SIG-M5 treated with dmso at 0.1 percent for 504 hours (cell line): Measurements from ENCODE around the gene MUC6.
"Not testable (repeated sequence)": the region's sequence is repeated elsewhere in the genome, so short reads cannot be mapped to it uniquely, and the experiment has no call there.

Experiments
- DNase-seq: peaks from one replicate; lab custom pipeline; 2025; ENCODE audit not compliant: unreplicated experiment; lab: John Stamatoyannopoulos, UW

MUC6 gene

GRCh38 chr11:991711-992307, 44.7 kb downstream of the MUC6 start:
- no peak for DNase-seq

DNA sequence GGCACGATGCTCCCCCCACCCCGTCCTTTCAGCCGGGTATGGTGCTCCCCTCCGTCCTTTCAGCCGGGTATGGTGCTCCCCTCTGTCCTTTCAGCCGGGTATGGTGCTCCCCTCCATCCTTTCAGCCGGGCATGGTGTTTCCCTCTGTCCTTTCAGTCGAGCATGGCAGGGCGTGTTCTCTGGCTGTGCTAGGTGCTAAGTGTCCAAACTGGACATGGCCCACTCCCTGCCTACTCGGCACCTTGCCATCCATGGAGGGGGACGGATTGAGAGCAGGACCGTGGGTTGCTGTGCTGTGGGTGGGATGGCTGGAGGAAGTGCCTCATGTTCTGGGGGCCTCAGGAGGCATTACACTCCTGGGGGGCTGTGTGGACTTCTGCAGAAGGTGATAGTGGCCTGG, 45.5 kb downstream of the MUC6 start:
- no peak for DNase-seq

GRCh38 chr11:990101-990500, 46.4 kb downstream of the MUC6 start:
- DNase-seq, result no peak

DNA sequence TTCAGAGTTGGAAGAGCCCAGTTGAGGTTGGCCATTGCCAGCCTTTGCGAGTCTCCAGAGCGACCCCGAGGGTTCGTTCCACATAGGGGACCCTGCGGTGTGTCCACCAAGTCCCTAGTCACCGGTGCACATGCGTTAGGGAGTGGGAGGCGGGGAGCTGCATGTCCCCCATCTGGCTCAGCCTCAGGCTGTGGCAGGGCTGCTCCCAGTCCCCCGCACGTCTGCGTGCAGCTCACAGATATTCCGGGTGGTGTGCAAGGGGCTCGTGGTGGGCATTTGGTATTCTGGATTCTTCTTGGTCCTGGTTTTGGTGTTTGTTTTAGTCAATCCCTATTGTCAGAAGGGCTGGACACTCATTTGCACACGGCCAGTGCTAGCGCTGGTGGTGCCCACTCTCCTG, 48.8 kb downstream of the MUC6 start:
- no peak for DNase-seq

- no peak for DNase-seq
Observed at GRCh38 chr11:986952-987305, 49.6 kb downstream of the MUC6 start.

GRCh38 chr11:986270-986951, 50.1 kb downstream of the MUC6 start:
- DNase-seq, result no peak

- no peak for DNase-seq
Observed at GRCh38 chr11:985848-986247, 50.7 kb downstream of the MUC6 start.

- no peak for DNase-seq
Observed at GRCh38 chr11:985406-985805, 51.1 kb downstream of the MUC6 start.

- no peak for DNase-seq
Observed at GRCh38 chr11:984546-984945, 52.0 kb downstream of the MUC6 start.

DNA sequence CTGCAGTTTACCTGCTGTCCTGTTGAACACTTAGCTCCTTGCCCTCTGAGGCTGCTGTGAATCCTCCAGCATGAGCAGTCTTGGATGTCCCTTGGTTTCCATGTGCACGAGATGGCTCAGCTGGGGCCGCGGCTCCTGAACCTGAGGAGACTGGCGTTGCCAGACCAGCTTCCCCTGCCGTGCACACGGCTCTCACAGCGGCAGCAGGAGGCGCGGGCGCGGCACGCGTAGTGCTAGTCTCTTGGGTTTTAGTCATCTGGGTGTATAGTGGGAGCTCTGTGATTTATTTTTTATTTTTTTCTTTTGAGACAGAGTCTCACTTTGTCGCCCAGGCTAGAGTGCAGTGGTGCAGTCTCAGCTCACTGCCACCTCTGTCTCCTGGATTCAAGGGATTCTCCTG, 54.8 kb downstream of the MUC6 start:
- DNase-seq, result no peak

GRCh38 chr11:980438-981357, 55.8 kb downstream of the MUC6 start:
- DNase-seq, result no peak

DNA sequence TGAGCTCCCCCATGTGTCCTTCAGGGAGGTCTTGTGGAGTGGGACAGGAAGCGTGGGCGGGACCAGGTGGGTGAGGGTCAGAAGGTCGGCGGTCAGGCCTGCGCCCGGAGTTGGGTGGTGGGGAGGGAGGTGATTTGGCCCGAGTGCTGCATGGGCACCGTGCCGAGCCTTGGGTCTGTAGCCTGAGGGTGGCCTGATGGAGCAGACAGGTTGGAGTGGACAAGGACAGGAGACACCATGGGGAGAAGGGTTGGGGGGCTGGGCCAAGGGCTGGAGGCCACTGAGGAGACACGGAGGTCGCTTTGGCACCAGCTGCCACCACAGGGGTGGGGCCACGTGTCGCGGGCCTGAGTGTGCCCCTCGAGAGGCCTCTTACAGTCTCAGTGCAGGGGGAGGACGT, 57.7 kb downstream of the MUC6 start:
- DNase-seq, result no peak

GRCh38 chr11:977830-978720, 58.4 kb downstream of the MUC6 start:
- no peak for DNase-seq

DNA sequence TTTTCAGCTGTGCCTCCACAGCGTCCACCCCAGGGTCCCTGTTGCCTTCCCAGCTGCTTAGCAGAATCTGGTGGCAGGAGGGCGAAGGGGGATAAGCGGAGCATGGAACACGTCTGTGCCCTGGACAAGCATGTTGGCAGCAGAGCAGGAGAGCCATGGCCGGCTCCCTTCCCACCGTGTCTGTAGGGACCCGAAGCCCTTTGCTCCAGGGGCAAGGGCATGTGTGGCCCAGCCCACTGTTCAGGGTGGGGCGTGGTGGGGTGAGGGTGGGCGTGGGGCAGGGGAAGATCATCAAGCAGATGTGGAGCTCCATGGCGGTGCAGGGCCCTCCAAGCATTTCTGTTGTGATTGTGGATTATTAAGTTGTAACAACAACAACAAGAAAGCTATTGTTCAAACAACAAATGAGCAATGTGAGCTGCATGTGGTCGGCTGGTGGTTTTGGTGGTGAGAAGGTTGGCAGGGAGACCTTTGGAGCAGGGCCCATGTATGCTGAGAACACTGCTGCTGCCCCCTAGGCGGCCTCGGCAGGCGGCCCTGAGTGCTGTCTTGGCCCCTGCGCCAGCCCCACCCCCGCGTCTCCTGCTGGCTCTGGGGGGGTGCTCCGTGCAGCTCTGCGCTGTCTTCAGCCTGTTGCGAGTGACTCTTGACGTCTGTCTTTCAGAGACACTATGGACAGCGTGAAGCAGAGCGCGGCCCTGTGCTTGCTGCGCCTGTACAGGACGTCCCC, 59.9 kb downstream of the MUC6 start:
- DNase-seq, result no peak

DNA sequence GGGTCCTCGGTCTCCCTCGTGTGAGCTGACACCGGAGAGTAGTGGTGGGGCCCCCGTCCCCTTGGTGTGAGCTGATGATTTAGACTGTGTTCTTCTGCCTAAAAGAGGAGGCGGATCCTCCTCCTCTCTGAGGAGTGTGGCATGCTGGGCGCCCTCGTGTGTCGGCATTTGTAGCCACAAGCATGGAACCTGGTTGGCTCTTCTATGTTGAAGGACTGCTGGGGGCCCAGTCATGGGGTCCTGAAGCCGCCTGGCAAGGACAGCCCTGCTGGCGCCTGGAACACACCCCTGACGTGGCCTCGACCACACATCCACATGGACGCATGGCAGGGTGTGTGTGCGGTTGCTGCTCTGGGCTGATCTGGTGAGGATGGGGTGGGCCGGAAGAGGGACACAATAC, 60.7 kb downstream of the MUC6 start:
- no peak for DNase-seq

DNA sequence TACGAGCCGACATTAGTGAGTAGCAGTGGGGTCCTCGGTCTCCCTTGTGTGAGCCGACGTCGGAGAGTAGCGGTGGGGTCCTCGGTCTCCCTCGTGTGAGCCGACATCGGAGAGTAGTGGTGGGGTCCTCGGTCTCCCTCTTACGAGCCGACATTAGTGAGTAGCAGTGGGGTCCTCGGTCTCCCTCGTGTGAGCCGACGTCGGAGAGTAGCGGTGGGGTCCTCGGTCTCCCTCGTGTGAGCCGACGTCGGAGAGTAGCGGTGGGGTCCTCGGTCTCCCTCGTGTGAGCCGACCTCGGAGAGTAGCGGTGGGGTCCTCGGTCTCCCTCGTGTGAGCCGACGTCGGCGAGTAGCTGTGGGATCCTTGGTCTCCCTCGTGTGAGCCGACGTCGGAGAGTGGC, 61.1 kb downstream of the MUC6 start:
- DNase-seq, result not testable (repeated sequence)

DNA sequence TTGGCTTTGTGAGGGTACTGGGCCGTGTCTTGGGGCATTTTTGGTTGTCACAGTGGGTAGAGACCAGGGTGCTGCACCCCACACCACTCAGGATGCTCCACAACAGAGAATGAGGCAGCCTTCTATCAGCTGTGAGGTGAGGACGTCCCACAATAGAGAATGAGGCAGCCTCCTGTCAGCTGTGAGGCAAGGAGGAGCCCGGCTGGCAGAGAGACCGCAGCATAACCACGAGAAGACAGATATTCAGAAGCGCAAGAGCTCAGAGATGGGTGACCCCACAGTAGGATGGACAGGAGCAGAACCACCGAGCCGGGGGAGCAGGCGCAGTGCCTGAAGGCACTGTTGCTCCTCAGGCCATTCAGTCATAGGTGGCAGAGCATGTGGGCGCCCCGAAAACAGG, 63.3 kb downstream of the MUC6 start:
- no peak for DNase-seq

GRCh38 chr11:972523-973211, 63.9 kb downstream of the MUC6 start:
- no peak for DNase-seq

- no peak for DNase-seq
Observed at GRCh38 chr11:971731-972365, 64.7 kb downstream of the MUC6 start.
